Mesendoderm (in vitro differentiated cells): ENCODE data around the gene CENPN.

Experiments used
- DNase-seq: peaks from one replicate; pipeline ENCODE4 v3.0.0; 2013
- H2AK5ac ChIP-seq: 2 replicates; pipeline ENCODE4 v1.6.1; 2013; ENCODE audit warnings: low read length, inconsistent platforms
- H2BK120ac ChIP-seq: 2 replicates; pipeline ENCODE4 v1.6.1; 2013; ENCODE audit warnings: low read depth, mild to moderate bottlenecking, low read length, moderate library complexity, mixed read lengths
- H2BK15ac ChIP-seq: replicated peaks from 2 replicates; pipeline ENCODE4 v1.6.1; 2013; ENCODE audit warnings: low read depth, mild to moderate bottlenecking, moderate library complexity
- H2BK5ac ChIP-seq: 2 replicates; pipeline ENCODE4 v1.6.1; 2013; ENCODE audit warnings: low read length, inconsistent platforms
- H3K18ac ChIP-seq: 2 replicates; pipeline ENCODE4 v1.6.1; 2013; ENCODE audit warnings: mild to moderate bottlenecking, low read length, mixed read lengths
- H3K23ac ChIP-seq: one replicate; pipeline ENCODE4 v1.6.1; 2013; ENCODE audit warnings: low read length
- H3K27ac ChIP-seq: 2 replicates; pipeline ENCODE4 v1.5.1; 2013; ENCODE audit warnings: low read depth, mild to moderate bottlenecking, inconsistent platforms, low read length, moderate library complexity
- H3K27me3 ChIP-seq: 2 replicates; pipeline ENCODE4 v1.6.1; 2013; ENCODE audit warnings: low read length, control low read depth, mild to moderate bottlenecking, inconsistent platforms; ENCODE audit not compliant: insufficient read depth, poor library complexity
- H3K36me3 ChIP-seq: 2 replicates; pipeline ENCODE4 v1.6.1; 2013; ENCODE audit warnings: low read length, inconsistent platforms; ENCODE audit not compliant: control insufficient read depth, insufficient read depth
- H3K4ac ChIP-seq: one replicate; pipeline ENCODE4 v1.6.1; 2013; ENCODE audit warnings: low read depth, mild to moderate bottlenecking, low read length, moderate library complexity
- H3K4me1 ChIP-seq: 2 replicates; pipeline ENCODE4 v1.6.1; 2013; ENCODE audit warnings: low read depth, low read length, inconsistent platforms; ENCODE audit not compliant: control insufficient read depth
- H3K4me2 ChIP-seq: 2 replicates; pipeline ENCODE4 v1.6.1; 2013; ENCODE audit warnings: low read length
- H3K4me3 ChIP-seq: 2 replicates; pipeline ENCODE4 v1.5.1; 2013; ENCODE audit warnings: mild to moderate bottlenecking, low read length
- H3K56ac ChIP-seq: one replicate; pipeline ENCODE4 v1.6.1; 2013; ENCODE audit warnings: low read length
- H3K79me1 ChIP-seq: 2 replicates; pipeline ENCODE4 v1.6.1; 2013; ENCODE audit warnings: low read length, inconsistent platforms
- H3K79me2 ChIP-seq: 2 replicates; pipeline ENCODE4 v1.6.1; 2013; ENCODE audit warnings: mild to moderate bottlenecking, low read length; ENCODE audit not compliant: control insufficient read depth, insufficient read depth
- H3K9ac ChIP-seq: 2 replicates; pipeline ENCODE4 v1.6.1; 2013; ENCODE audit warnings: low read length, inconsistent platforms
- H4K5ac ChIP-seq: one replicate; pipeline ENCODE4 v1.6.1; 2013; ENCODE audit warnings: low read length
- H4K8ac ChIP-seq: one replicate; pipeline ENCODE4 v1.6.1; 2013; ENCODE audit warnings: low read depth, mild to moderate bottlenecking, control low read depth, low read length, moderate library complexity
- WGBS: extraction: QIAGEN DNeasy Blood & Tissue Kit; methylation state at CpG from one replicate; pipeline ENCODE4 v1.1.7; 2013; ENCODE audit warnings: low lambda C conversion rate, missing lambda C conversion rate; ENCODE audit not compliant: insufficient coverage; ENCODE audit errors: extremely low coverage; 5-methylcytosine and 5-hydroxymethylcytosine counted together

CENPN gene

GRCh38 chr16:81061871-81062608, 55.0 kb downstream of the CENPN start:
- H3K79me1 ChIP-seq: no peaks in the 10 kb centered on the region
- H2BK120ac ChIP-seq: no peak overlapping the region
- no peak overlapping the region for H3K23ac ChIP-seq
- DNase-seq: no peak
- no CpG with 5 or more reads among the region's 10 CpGs for WGBS
- H4K5ac ChIP-seq: no peak overlapping the region
- no peak overlapping the region for H3K27ac ChIP-seq
- no peak overlapping the region for H3K4me3 ChIP-seq
- no peak overlapping the region for H3K9ac ChIP-seq
- H4K8ac ChIP-seq: no peak overlapping the region
- H3K36me3 ChIP-seq: no peaks in the 10 kb centered on the region
- no peak overlapping the region for H3K4ac ChIP-seq
- no peak overlapping the region for H2BK15ac ChIP-seq
- no peak overlapping the region for H3K56ac ChIP-seq
- no peak overlapping the region for H2BK5ac ChIP-seq
- no peaks in the 10 kb centered on the region for H3K27me3 ChIP-seq
- no peak overlapping the region for H2AK5ac ChIP-seq
- no peak overlapping the region for H3K4me2 ChIP-seq
- no peaks in the 10 kb centered on the region for H3K79me2 ChIP-seq
- H3K18ac ChIP-seq: no peak overlapping the region
- H3K4me1 ChIP-seq: no peaks in the 10 kb centered on the region

DNA sequence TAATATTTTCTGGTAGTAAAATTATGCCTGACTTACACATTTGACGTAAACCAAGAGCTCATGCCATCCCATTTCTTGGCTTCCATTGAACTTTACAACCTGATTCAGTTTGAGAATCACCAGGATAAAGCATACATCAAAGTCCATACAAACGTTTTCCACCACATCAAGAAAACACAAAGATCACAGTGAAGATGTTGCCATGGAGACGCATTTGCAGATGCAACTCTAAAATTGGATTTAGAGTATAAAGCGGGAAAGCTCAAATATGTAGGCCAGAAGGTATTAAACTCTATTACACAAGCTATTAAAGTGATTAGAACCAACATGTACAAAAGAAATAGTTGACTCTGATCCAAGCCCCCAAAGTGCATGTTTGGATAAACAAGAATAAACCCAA, 59.7 kb downstream of the CENPN start:
- Histone ChIP-seq H2BK5ac (no peak overlapping the region), H3K4me2 (no peak overlapping the region), H4K5ac (no peak overlapping the region), H3K56ac (no peak overlapping the region), H2AK5ac (no peak overlapping the region), H3K23ac (no peak overlapping the region), H3K4ac (no peak overlapping the region), H3K18ac (no peak overlapping the region), H3K79me2 (no peaks in the 10 kb centered on the region), H3K36me3 (no peaks in the 10 kb centered on the region), H2BK120ac (no peak overlapping the region), H3K79me1 (no peaks in the 10 kb centered on the region), H4K8ac (no peak overlapping the region), H3K9ac (no peak overlapping the region), H2BK15ac (no peak overlapping the region), H3K27me3 (no peaks in the 10 kb centered on the region), H3K4me1 (no peaks in the 10 kb centered on the region), H3K27ac (no peak overlapping the region), H3K4me3 (no peak overlapping the region)
- no CpG with 5 or more reads among the region's 4 CpGs for WGBS
- no peak for DNase-seq

DNA sequence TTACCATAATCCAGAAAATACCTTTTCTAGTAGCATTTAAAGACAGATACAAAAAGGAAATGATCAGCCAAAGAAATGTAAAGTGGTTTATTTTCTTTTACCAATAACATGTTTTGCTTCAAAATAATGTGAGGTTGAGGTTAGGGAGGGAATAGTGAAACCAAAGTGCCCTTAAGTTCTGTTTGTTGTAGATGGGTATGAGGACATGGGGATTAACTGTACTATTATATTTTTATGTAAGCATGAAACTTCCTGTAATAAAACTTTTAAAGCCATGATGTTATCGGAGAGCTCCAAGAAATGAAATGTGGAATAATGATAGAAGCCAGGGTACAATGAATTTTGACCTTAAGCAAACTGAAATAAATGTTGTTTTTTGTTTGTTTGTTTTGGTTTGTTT, 60.2 kb downstream of the CENPN start:
- H4K8ac ChIP-seq: no peak overlapping the region
- no peaks in the 10 kb centered on the region for H3K79me1 ChIP-seq
- no CpG with 5 or more reads among the region's 1 CpG for WGBS
- H2BK5ac ChIP-seq: no peak overlapping the region
- no peak overlapping the region for H3K4ac ChIP-seq
- no peak overlapping the region for H3K18ac ChIP-seq
- H3K4me3 ChIP-seq: no peak overlapping the region
- no peaks in the 10 kb centered on the region for H3K36me3 ChIP-seq
- no peak overlapping the region for H4K5ac ChIP-seq
- DNase-seq: no peak
- no peak overlapping the region for H2AK5ac ChIP-seq
- no peak overlapping the region for H3K27ac ChIP-seq
- no peak overlapping the region for H3K9ac ChIP-seq
- no peak overlapping the region for H3K23ac ChIP-seq
- no peak overlapping the region for H3K56ac ChIP-seq
- H3K27me3 ChIP-seq: no peaks in the 10 kb centered on the region
- H3K79me2 ChIP-seq: no peaks in the 10 kb centered on the region
- H2BK120ac ChIP-seq: no peak overlapping the region
- no peak overlapping the region for H3K4me2 ChIP-seq
- H2BK15ac ChIP-seq: no peak overlapping the region
- H3K4me1 ChIP-seq: no peaks in the 10 kb centered on the region

GRCh38 chr16:81069063-81069462, 62.0 kb downstream of the CENPN start:
- no peaks in the 10 kb centered on the region for H3K36me3 ChIP-seq
- no peak overlapping the region for H3K23ac ChIP-seq
- DNase-seq: no peak
- no peaks in the 10 kb centered on the region for H3K27me3 ChIP-seq
- H2BK15ac ChIP-seq: no peak overlapping the region
- no CpG with 5 or more reads among the region's 4 CpGs for WGBS
- H4K8ac ChIP-seq: no peak overlapping the region
- H3K27ac ChIP-seq: no peak overlapping the region
- H2BK5ac ChIP-seq: no peak overlapping the region
- no peak overlapping the region for H2AK5ac ChIP-seq
- no peak overlapping the region for H3K56ac ChIP-seq
- H3K79me1 ChIP-seq: no peaks in the 10 kb centered on the region
- no peak overlapping the region for H3K4me3 ChIP-seq
- no peak overlapping the region for H3K18ac ChIP-seq
- no peak overlapping the region for H3K4ac ChIP-seq
- no peak overlapping the region for H4K5ac ChIP-seq
- H3K4me1 ChIP-seq: no peaks in the 10 kb centered on the region
- H3K79me2 ChIP-seq: no peaks in the 10 kb centered on the region
- H2BK120ac ChIP-seq: no peak overlapping the region
- H3K9ac ChIP-seq: no peak overlapping the region
- H3K4me2 ChIP-seq: no peak overlapping the region

GRCh38 chr16:81070979-81071378, 64.0 kb downstream of the CENPN start:
- no peak overlapping the region for H3K9ac ChIP-seq
- no peak overlapping the region for H2AK5ac ChIP-seq
- DNase-seq: no peak
- H4K8ac ChIP-seq: no peak overlapping the region
- H3K4ac ChIP-seq: no peak overlapping the region
- no peaks in the 10 kb centered on the region for H3K4me1 ChIP-seq
- H3K23ac ChIP-seq: no peak overlapping the region
- H4K5ac ChIP-seq: no peak overlapping the region
- H3K36me3 ChIP-seq: no peaks in the 10 kb centered on the region
- H3K79me1 ChIP-seq: no peaks in the 10 kb centered on the region
- H3K4me2 ChIP-seq: no peak overlapping the region
- no peaks in the 10 kb centered on the region for H3K79me2 ChIP-seq
- H3K27me3 ChIP-seq: no peaks in the 10 kb centered on the region
- no CpG with 5 or more reads among the region's 8 CpGs for WGBS
- no peak overlapping the region for H2BK5ac ChIP-seq
- H2BK120ac ChIP-seq: no peak overlapping the region
- H3K27ac ChIP-seq: no peak overlapping the region
- H3K4me3 ChIP-seq: no peak overlapping the region
- no peak overlapping the region for H3K56ac ChIP-seq
- no peak overlapping the region for H2BK15ac ChIP-seq
- no peak overlapping the region for H3K18ac ChIP-seq

- Histone ChIP-seq H3K23ac (no peak overlapping the region), H3K56ac (no peak overlapping the region), H2BK15ac (no peak overlapping the region), H4K8ac (no peak overlapping the region), H3K18ac (no peak overlapping the region), H3K79me2 (no peaks in the 10 kb centered on the region), H3K36me3 (no peaks in the 10 kb centered on the region), H3K79me1 (no peaks in the 10 kb centered on the region), H3K4me1 (no peaks in the 10 kb centered on the region), H2BK5ac (no peak overlapping the region), H3K9ac (no peak overlapping the region), H2AK5ac (no peak overlapping the region), H3K27me3 (no peaks in the 10 kb centered on the region), H3K4me2 (no peak overlapping the region), H4K5ac (no peak overlapping the region), H3K4ac (no peak overlapping the region), H3K27ac (no peak overlapping the region), H2BK120ac (no peak overlapping the region), H3K4me3 (no peak overlapping the region)
- DNase-seq: peak; percentile 14
- WGBS: no CpG with 5 or more reads among the region's 4 CpGs
These were observed 64.8 kb downstream of the CENPN start for GRCh38 chr16:81071805-81072204.
